Stimulated activated CD4-positive, alpha-beta T cell treated with anti-CD3 and anti-CD28 coated beads, Interleukin-12 subunit alpha, Interleukin-12 subunit beta, amount 100 ng/mL, for 48 hours (primary cell): ENCODE data around the gene CCDC154.

Source experiments
- DNase-seq, 3 donors: peaks; one replicate each; pipeline ENCODE4 v3.0.0-alpha.2; 2020; ENCODE audit warnings: low read depth in 2 of 3, low spot score in 1 of 3

Gene CCDC154

DNA sequence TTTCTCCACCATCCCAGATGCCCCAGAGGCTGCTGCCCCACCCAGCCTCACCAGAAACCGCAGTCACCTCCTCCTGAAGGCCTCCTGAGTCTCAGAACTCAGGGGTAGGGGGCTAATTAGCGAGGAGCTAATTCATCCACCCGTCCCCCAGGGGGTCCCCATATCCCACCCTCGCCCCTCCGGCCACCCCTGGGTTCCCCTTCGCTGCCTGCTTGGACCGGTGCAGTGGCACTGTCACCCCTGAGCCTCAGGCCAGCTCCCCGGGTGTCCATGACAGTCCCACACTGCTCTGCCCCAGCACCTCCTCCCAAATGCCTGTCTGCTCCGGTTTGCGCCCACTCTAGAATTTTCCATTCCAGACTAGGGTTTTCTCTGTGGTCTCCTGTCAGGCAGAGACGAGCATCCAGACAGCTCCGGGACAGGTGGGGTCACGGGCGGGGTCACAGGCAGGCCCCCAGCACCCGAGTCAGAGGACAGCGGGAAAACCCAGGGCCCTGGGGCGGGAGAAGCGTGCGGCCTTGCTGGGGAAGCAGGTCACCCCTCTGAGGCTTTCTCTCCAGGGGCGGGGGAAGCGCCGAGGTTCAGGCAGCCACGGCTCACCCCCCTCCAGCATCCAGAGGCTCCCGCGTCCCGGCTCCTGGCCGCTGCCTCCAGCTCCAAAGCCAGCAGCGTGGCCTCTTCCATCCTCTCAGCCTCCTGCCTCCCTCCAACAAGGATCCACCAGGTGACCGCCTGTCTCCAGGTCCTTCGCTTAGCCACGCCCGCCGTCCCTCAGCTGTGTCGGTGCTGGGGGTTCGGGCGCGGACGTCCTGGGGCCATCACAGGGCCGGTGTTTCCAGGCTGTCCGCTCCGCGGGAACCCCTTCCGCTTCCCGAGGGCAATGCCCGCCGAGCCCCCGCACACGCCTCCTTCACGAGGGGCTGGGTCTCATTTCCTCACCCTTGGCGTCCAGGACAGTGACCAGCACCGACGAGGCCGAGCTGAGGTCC, 16.6 kb downstream of the CCDC154 start:
- DNase-seq: no peak

DNA sequence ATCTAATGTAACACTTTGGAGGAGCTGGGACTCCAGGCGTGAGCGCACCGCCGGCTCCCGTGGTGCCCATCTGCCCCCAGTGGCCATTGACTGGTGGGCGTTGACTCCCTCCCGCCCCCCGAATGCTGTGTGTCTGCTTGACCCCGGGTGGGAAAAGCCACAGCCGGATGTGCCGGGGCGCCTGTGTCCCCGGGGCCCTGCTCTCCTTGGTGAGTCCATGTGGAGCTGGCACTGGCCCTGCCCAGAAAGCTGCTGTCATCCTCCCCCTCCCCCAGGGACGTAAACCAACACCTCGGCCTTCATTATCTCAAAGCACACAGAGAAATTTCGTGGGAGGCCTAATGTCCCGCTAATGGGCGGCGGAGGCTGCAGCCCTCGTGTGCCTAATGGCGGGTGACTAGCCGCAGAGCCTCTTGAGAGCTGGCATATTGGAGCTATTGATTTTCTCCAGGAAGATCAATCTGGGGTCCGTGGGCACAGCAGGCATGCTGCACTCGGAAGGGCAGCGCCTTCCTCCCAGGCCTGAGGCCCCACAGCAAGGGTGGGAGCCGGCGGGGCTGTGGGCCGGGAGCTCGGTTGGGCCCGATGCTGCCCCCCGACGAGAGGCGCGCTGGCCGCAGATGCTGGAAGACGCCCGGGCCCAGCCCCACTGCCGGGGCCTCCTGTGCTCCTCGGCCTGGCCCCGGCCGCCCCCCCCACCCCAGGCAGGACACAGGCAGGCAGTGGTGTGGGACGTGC, 17.5 kb downstream of the CCDC154 start:
- no peak for DNase-seq

DNA sequence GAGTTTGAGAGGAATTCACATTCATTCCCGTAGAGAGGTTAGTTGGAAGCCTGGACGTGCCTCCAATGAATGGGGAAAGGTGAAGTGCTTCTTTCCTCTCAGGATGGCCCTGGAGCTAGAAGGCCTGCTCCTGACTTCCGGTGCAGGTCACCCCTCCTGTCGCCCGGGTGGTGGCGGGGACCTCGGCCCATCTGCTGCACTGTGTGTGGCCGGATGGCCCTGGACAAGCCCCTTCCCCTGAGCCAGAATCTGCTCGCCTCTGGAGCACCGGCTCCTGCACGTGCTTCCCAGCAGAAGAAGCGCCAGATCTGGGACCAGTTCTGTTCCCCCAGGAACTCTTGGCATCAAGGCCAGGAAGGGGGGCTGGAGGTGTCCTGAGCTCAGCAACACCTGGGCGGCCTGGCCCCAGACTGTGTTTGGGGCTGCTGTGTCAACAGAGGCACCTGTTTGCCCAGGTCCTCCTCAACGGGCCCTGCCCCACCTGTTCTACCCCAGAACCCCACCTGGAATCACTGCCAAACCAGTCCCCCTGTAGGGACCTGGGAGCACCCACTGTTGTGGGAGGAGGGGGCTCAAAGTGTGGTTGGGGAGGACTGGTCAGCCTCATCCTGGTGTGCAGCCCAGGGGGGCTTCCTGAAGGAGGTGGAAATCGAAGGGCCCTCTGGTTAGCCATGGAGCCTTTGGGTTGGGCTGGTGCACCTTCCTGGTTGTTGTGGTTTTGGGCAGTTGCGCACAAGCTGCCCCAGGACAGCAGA, 18.6 kb downstream of the CCDC154 start:
- DNase-seq: no peak

DNA sequence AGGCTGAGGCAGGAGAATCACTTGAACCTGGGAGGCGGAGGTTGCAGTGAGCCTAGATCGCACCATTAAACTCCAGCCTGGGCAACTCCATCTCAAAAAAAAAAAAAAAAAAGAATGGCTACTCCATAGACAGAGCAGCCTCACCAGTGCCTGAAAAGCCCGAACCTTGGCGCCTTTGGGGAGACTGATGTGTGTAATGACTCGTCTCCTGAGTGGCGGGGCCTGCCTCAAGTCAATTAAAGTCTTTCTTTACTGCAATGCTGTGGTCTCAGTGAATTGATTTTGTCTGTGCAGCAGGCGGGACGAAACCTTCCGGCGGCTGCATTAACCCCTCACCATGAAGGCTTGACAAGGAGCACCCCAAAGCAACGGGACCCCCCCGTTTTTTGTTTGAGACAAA, 20.3 kb downstream of the CCDC154 start:
- DNase-seq: no peak

DNA sequence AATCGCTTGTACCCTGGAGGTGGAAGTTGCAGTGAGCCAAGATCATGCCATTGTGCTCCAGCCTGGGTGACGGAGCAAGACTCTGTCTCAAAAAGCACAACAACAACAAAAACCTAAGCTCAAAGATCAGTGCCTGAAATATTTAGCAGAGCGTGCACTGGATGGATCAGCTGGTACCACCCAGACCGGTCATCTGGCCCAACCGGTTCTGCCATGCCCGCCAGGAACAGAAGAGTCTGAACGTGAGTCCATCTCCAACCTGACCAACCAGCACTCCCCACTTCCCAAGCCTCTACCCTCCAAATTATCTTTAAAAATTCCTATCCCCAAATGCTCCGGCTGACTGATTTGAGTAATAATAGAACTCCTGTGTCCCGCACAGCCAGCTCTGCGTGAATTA, 22.3 kb downstream of the CCDC154 start:
- no peak for DNase-seq

DNA sequence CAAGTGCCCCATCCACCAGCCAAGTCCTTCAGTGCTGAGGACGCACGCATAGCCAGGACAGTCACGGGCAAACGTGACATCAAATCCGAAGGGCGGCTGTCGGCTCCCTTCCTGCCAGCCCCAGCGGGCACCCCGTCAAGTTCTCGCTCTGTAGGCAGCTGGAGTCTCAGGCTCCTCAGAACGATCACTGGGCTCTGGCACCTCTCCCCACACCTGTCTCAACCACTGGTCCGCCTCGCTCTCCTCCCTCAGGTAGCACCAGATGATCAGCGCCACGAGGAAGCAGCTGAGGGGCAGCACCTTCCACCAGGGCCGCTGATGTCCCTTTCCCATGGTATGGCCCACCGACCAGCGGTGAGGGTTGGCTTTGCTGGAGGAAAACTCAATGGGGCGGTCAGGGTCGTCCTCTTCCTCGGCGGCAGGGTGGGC, 24.2 kb downstream of the CCDC154 start:
- no peak for DNase-seq

DNA sequence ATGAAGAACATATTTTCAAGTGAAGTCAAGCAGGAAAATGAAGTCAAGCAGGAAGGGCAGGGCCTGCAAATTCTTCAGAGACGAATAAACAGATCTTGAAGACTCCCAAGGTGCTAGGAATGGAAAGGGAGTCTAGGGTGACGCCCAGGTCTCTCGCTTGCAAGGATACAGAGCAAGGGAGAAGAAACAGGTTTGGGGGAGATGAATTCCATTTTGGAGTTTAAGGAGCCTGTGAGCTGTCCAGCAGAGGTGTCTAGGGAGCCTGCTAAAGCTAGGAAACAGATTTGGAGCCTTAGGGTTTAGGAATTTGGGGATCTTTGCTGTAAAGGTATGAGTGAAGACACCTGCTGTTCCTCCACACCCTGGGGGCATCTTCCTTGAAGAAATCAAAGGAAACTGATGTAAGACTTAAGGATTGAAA, 27.8 kb downstream of the CCDC154 start:
- DNase-seq: no peak

DNA sequence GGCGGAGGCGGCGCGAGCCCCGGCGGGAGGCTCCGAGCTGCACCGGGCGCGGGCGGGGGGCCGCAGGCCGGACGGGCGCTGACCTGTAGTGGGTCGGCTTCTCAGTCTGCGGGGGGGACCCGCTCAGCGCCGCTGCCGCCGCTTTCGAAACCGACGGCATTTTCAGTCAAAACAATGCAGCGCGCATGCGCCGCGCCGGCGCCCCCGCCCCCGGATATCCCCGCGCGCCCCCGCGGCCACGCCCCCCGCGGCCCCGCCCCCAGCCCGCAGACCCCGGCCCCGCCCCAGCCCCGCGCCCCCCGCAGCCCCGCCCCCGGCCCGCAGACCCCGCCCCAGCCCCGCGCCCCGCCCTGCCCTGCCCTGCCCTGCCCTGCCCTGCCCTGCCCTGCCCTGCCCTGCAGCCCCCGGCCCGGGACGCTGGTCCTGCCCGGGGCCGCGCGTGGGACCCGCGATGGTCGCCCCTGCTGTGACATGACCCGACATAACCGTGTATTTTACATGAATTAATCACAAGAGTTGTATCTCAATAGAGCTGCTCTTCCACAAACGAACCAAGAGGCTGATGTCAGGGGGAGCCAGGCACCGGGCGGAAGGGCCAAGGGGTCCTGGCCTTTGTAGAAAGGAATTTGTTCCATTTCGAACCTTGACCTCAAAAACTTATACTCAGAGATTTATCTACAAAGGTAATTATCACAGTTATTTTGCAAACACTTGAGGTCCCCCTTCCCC, 29.7 kb downstream of the CCDC154 start, which contains the start of gene UNKL:
UNKL (minus strand) TSS at position 173 of the 729 bp plus-strand sequence; CDS start at position 160, 13 bp downstream.
- peak; percentile 61 to 79 (median 75) for DNase-seq

DNA sequence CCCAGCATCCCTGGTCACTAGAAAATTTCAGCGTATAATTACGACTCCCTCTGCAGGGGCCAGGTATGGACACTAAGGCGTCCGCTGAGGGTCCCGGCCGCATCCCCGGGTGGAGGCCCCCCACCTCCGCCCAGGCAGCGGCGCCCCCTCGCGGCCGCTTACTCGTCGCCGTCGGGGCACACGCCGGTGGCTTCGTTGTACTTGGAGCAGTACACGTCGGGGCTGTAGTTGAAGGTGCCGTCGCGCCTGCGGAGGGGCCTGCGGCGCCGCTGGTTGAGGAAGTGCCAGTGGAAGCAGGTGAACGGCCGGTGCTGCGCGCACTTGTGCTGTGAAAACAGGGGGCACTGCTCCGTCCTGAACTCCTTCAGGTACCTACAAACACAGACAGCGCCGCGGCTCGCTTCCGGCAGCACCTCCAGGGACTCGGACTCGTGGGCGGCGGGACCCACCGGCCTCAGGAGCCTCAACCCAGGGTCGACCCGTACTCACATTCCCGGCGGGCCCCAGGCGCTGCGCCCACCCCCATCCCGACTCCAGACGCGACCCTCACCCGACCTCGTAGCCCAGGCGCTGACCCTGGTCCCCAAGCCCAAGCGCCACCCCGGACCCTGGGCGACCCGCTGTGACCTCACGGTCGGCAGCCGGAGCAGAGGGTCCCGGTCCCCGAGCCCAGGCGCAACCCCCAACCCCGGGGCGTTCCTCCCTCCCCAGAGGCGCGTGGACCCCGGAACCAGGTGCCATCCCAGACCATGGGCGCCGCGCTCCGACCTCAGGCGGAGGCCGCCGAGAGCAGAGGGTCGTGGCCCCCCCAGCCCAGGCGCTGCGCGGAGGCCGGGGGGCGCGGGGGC, 30.4 kb downstream of the CCDC154 start:
- DNase-seq: peak; percentile 37 to 56 (median 46)

DNA sequence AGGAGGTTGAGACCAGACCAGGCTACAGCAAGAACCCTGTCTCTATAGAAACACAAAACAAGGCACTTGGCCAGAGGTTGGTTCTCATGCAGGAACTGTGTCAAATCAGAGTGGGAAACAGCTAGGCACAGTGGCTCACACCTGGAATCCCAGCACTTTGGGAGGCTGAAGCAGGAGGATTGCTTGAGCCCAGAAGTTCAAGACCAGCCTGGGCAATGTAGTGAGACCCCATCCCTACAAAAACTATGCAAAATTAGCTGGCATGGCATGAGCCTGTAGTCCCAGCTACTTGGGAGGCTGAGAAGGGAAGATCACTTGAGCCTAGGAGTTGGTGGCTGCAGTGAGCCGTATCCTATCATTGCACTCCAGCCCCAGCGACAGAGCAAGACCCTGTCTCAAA, 31.5 kb downstream of the CCDC154 start:
- no peak for DNase-seq

DNA sequence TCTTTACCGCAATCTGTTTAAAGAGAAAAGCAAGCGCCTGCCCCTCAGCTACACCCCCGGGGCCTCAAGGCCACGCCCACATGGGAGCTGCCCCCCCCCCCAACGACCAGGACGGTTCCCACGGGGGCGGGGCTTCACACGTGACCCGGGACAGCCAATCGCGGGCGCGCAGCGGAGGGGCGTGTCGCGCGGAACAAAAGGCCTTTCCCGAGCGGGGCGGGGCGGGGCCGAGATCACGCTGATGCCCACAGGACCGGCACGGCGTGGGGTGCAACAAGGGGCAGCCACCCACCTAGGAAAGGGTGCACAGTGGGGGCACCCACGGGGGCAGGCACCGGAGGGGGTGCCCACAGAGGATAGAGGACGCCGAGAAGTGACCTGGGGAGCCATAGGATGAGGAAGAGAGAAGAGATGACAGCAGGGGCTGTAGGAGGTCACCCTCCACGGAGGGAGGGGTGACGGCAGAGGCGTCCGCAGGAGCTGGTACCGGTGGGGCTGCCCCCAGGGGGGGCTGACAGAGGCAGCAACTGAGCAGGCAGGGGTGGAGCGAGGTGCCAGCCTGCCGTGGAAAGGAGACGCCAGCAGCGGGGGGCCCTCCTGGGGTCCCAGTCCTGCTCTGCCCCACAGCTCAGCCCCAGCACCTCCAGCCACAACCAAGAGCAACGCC, 36.1 kb downstream of the CCDC154 start:
- DNase-seq: peak; percentile 87 to 97 (median 93)

DNA sequence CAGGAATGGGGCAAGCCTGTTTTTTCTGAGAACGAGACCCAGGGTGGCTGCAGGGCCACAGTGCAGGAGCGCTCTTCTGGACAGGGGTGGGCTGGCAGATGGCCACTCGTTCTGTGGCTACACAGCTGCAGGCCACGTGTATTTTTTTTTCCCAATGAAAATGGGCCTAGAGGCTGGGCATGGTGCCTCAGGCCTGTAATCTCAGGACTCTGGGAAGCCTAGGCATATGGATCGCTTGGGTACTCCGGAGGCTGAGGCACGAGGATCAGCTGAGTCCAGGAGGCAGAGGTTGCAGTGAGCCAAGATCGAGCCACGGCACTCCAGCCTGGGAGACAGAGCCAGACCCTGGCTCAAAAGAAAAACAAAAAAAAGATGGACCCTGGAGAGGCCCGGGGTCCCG, 36.6 kb downstream of the CCDC154 start:
- no peak for DNase-seq

DNA sequence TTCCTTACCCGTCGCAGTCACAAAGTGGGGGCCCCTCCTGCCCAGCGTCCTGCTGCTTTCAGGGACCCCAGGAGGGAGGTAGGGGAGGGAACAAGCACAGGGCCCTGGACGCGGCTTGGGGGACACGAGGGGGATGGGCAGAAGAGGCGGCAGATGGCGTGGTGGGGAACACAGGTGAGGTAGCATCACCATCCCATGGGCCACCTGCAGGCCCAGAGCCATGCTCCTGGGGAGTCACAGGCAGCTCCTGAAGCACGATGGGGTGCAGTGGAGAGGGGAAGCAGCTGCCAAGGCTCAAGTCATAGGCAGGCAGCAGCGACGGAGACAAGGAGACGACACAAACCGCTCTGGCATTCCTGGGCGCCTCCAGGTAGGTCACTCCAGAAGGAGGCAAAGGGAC, 40.6 kb downstream of the CCDC154 start:
- DNase-seq: no peak

DNA sequence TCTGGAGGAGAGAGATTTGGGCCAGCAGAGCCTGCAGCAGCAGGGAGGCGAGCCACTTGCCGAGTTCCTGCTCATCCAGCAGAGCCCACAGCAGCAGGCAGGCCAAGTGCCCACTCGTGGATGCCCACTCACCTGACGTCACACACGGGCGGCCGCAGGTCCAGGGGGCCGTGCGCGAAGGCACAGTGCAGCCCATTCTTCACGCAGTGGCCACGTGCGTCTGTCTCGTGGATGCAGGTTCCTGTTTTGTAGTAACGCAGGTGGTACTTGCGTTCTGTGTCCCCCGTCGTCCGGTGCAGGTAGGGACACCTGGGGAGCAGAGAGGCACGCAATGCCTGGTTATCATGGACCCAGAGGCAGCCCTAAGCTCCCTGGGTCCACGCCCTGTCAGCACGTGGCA, 41.3 kb downstream of the CCDC154 start:
- no peak for DNase-seq

DNA sequence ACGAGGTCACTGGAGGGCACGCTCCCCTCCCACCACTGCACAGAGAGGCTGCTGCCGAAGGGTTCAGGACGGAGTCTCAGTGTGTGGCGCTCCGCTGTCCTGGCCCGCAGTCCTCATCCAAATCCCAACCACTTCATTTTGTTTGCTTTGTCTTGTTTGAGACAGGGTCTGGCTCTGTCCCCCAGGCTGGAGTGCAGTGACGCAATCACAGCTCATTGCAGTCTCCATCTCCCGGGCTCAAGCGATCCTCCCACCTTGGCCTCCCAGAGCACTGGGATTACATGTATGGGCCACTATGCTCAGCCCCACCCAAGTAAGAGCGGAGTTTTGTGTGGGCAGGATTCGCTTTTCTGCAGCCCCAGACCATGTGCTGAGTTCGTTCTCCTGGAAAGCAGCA, 42.6 kb downstream of the CCDC154 start:
- DNase-seq: no peak

DNA sequence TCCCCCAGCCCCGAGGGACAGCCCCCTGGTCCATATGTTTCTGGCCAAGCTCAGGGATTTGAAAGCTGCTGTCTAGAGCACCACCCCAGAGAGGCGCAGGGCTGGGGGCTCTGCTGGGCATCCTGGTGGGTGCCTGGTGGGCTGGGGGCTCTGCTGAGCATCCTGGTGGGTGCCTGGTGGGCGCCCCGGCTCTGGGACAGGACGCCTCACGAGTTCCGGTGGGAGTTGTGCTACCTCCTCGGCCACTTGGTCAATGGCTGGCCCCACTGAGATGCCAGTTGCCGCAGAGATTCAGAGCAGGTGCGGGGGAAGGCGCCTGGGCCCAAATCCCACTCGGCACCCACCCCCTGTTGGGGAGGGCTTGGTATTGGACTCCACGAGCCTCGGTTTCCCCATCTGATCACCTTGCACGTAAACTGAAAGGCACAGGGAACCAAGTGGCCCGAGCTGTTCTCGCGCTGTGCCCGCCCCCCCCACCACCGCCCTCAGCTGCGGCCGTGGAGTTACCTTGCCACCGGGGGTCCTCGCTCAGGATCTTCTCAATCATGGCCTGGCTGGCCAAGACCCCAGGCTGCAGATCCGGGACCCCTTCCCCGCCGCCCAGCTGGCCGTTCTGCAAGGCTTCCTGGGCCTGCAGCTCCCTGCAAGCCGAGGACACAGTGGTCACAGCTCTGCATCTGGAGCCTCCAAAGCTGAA, 43.1 kb downstream of the CCDC154 start:
- DNase-seq: no peak

DNA sequence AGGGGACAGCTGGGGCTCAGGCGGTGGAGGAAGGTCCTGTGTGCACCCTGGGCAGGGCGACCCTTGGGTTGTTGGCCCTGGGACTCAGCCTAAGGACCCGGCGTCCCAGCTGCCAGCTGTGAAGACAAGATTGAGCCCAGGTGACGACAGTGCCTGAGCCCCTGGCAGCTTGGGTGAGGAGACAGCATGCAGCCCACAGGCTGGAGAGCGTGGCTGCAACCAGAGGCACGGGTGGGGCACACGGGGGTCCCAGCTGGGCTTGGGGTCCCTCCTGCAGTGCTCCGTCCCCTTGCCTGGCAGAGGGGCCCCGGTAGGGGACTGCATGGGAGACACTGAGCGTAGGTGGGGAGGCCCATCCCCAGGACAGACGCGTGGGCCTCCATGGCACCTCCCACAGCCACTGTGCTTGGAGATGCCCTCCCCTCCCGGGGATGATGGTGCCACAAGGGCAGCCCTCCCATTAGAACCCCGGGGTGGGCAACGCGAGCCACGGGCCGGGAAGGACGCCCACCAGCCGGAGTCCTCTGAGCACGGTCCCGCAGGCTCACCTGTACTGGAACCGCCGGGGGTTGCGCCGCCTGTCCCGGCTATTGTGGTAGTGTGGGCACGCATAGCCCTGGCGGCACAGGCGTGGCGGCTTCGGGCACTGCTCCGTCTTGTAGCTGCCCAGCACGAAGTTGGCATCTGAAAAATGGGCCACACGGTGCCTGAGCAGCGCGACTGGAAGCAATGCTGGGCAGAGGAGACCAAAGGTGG, 45.4 kb downstream of the CCDC154 start:
- DNase-seq: no peak

DNA sequence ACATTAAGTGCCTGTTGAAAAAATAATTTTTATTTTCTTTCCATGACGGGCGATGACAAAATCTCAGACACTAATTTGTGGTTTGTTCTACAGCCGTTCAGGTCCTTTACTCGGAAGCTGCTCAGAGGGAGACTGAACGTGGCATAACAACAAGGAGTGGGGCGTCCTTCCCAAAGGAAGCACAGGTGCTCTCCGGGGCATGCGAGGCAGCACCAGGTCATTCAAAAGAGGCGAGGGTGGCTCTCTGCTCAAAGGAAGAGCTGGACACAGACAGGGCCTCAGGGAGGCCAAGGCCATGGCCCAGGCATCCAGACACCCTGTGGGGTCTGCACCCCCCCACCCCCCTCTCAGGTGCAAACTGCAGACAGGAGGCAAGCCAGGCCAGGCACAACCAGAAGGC, 46.0 kb downstream of the CCDC154 start:
- DNase-seq: no peak
